Epithelial cell of esophagus (primary cell): ENCODE results near the gene ADAMTS18.

ENCODE experiments used
- DNase-seq: peaks from one replicate; pipeline ENCODE4 v3.0.0; 2010; ENCODE audit warnings: low read depth
- H3K4me3 ChIP-seq: 2 replicates; pipeline ENCODE4 v1.5.1; 2011; ENCODE audit warnings: mild to moderate bottlenecking, low read length, control low read depth
- CTCF ChIP-seq: IDR thresholded peaks from 2 replicates; pipeline ENCODE4 v1.5.1; 2011; ENCODE audit warnings: low read depth, mild to moderate bottlenecking, low read length, control low read depth, inconsistent platforms; ENCODE audit not compliant: insufficient read depth; ENCODE audit errors: missing control alignments

The ADAMTS18 gene

GRCh38 chr16:77449208-77449607 lies 14.4 kb upstream of the ADAMTS18 start:
- TF ChIP-seq CTCF, result no peak
- no peak for DNase-seq

GRCh38 chr16:77445324-77445723 lies 10.5 kb upstream of the ADAMTS18 start:
- H3K4me3 ChIP-seq, result no peak overlapping the region
- TF ChIP-seq CTCF, result no peak
- no peak for DNase-seq

More at GRCh38 chr16:77449208-77449607, 14.4 kb upstream of the ADAMTS18 start:
- H3K4me3 ChIP-seq, result no peak overlapping the region

GRCh38 chr16:77444147-77444460 lies 9.3 kb upstream of the ADAMTS18 start:
- no peak for DNase-seq
- no peak for TF ChIP-seq CTCF
- no peak overlapping the region for H3K4me3 ChIP-seq

DNA sequence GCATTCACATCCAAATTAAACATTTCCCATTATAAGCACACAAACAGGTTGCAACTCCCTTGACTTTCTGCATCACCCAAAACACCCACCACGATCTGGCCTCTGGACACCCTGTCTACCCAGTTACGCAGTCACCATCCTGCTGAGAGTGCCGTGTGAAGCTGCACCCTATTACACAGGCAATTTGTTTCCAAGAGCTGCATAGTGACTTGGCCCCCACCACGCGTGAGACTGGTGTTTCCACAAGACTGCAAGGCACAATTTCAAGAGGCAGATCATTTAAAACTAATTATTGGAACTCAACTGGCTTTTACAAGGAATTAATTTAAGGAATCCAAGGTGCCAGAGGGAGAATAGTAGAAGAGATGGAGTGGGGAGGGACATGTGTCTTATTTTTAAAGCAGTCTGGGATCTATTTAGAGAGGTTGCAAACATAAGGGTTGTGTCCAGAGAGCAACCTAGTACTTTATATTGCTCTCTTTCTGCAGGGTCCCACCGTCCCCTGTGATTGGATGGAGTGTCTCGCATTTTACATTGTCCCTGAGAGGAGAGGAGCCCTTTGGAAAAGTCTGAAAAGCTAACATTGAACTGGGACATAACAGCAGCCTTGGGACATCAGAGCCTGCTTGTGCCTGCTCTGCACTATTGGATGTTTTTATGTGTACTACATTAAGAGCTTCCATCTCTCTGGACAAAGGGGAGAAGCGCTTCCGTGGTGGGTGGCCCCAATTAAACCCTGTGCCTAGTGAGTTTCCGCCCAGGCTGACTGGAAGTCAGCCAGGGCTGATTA lies 8.7 kb upstream of the ADAMTS18 start:
- no peak overlapping the region for H3K4me3 ChIP-seq
- DNase-seq, result no peak
- TF ChIP-seq CTCF, result no peak

DNA sequence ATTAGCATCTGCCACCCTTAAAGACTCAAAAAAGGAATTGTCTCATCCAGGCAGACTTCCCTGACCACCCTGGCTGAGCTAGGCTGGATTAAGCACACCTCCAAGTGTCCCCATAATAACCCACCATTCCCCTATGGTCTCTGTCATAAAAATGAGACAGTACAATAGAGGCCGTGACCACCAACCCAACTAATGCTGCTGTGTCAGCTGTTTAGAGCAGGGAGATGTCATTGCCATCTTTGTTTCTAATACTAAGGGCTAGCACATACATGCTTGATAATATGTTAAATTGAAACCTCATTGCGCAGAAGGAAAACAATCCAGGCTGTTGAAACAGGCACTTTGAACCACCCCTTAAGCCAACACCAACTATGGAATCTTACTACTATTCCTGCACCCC lies 7.2 kb upstream of the ADAMTS18 start:
- TF ChIP-seq CTCF, result no peak
- no peak overlapping the region for H3K4me3 ChIP-seq
- DNase-seq, result no peak

DNA sequence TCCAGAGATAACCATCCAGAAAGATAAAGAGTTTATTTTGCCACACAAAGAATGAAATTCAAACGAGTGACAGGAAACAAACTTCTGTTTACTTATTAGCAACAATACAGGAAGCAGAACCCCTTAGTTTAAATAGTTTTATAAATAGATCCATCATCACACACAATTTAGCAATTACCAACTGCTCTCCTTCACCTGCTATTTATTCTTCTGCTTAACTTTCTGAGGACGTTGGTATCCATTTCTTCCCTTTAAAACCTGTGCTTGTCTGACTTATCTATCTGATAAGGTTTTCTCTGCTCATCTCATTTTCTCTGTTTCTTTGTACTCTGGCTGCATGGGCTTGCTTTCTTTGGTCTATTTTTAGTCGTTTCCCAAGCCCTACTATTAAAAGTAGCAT lies 4.3 kb upstream of the ADAMTS18 start:
- H3K4me3 ChIP-seq, result no peak overlapping the region
- DNase-seq, result no peak
- TF ChIP-seq CTCF, result no peak

GRCh38 chr16:77437859-77438258 lies 3.0 kb upstream of the ADAMTS18 start:
- H3K4me3 ChIP-seq, result no peak overlapping the region
- no peak for DNase-seq
- TF ChIP-seq CTCF, result no peak
